ENCODE results near the gene ST7. TPM values are rescaled to one million over a fixed set of nuclear protein-coding genes. Genes with fewer than 3 reads are reported as not detected.

The ST7 gene
- total RNA-seq, 1 donor from 2014 or later, result 107 TPM

DNA sequence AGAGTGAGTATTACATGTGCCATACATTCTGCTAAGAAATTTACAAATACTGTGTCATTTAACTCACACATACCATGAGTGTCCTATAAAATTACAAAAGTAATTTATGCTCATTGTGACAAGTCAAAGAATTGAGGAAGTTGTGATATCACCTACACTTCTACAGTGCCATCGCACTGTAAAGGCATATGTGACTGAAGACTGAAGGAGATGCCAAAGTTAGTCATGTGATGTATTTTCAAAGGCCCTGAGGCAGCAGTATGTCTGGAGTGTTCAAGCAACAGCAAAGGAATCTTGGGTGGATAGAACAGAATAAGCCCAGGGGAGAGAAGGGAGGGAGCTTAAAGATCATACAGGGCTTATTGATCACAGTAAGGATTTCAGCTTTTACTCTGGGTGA is 192.8 kb downstream of the ST7 start:
- DNase-seq, result no peak
- H3K9me3 Mint-ChIP-seq (ENCODE audit: unreplicated experiment), result peaks cover 5% of the 10 kb centered on the region
- peaks cover 37% of the 10 kb centered on the region for H3K4me1 Mint-ChIP-seq (ENCODE audit: low read depth, unreplicated experiment)
- peak overlapping the region; percentile 1 for H3K27ac Mint-ChIP-seq (ENCODE audit: unreplicated experiment)
- TF ChIP-seq, protein P1, sequence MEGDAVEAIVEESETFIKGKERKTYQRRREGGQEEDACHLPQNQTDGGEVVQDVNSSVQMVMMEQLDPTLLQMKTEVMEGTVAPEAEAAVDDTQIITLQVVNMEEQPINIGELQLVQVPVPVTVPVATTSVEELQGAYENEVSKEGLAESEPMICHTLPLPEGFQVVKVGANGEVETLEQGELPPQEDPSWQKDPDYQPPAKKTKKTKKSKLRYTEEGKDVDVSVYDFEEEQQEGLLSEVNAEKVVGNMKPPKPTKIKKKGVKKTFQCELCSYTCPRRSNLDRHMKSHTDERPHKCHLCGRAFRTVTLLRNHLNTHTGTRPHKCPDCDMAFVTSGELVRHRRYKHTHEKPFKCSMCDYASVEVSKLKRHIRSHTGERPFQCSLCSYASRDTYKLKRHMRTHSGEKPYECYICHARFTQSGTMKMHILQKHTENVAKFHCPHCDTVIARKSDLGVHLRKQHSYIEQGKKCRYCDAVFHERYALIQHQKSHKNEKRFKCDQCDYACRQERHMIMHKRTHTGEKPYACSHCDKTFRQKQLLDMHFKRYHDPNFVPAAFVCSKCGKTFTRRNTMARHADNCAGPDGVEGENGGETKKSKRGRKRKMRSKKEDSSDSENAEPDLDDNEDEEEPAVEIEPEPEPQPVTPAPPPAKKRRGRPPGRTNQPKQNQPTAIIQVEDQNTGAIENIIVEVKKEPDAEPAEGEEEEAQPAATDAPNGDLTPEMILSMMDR (IDR thresholded peaks at IDR 0.05; ENCODE audit: partially characterized antibody, unreplicated experiment), result no peak
- H3K36me3 Mint-ChIP-seq (ENCODE audit: unreplicated experiment), result peaks cover 12% of the 10 kb centered on the region
- peaks cover 2% of the 10 kb centered on the region for H3K27me3 Mint-ChIP-seq (ENCODE audit: unreplicated experiment)
- peak overlapping the region; percentile 9 for H3K4me3 Mint-ChIP-seq (ENCODE audit: unreplicated experiment)

DNA sequence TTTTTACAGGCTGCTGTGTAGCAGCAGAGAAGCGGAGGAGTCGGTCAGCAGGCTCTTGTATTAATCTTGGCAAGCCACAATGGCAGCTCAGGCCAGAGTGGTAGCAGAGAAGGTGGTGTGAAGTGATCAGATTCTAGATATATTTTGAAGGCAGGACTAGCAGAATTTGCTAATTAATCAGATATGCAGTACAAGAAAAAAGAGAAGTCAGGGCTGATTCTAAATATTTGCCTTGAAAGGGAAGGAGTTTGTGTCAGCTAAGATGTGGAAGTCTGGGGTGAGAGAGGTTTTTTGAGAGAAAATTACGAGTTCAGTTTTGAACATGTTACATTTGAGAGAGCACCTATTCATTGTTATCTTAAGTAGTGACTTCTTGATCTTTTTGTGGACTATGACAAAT is 193.2 kb downstream of the ST7 start:
- Mint-ChIP-seq H3K9me3 (ENCODE audit: unreplicated experiment) (peaks cover 5% of the 10 kb centered on the region), H3K4me3 (ENCODE audit: unreplicated experiment) (peak overlapping the region; percentile 9), H3K36me3 (ENCODE audit: unreplicated experiment) (peaks cover 12% of the 10 kb centered on the region), H3K27me3 (ENCODE audit: unreplicated experiment) (peaks cover 4% of the 10 kb centered on the region), H3K4me1 (ENCODE audit: low read depth, unreplicated experiment) (peaks cover 37% of the 10 kb centered on the region), H3K27ac (ENCODE audit: unreplicated experiment) (peak overlapping the region; percentile 1)
- no peak for DNase-seq
- TF ChIP-seq, protein P1 (IDR thresholded peaks at IDR 0.05; ENCODE audit: partially characterized antibody, unreplicated experiment), result no peak

DNA sequence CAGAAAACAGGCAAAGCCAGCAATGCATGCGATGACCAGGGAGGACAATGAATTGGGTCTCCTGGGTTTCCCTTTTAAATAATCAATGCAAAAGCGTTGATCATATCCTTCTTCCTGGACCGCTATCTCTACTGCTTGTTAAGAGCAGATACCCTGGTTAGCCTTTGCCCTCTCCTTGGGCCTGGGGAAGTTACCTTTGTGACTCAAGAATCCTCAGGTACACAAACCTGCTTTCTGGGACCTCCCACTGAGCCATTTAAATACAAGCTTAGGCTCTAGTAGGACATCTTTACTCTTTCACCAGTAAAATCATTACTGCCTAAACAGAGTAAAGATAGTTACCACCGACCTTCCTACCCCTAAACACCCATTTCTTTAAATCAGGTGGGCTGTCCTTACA is 195.7 kb downstream of the ST7 start:
- peaks cover 2% of the 10 kb centered on the region for H3K27me3 Mint-ChIP-seq (ENCODE audit: unreplicated experiment)
- peaks cover 5% of the 10 kb centered on the region for H3K9me3 Mint-ChIP-seq (ENCODE audit: unreplicated experiment)
- H3K4me1 Mint-ChIP-seq (ENCODE audit: low read depth, unreplicated experiment), result peaks cover 37% of the 10 kb centered on the region
- no peak for DNase-seq
- no peak overlapping the region for H3K4me3 Mint-ChIP-seq (ENCODE audit: unreplicated experiment)
- peaks cover 6% of the 10 kb centered on the region for H3K36me3 Mint-ChIP-seq (ENCODE audit: unreplicated experiment)
- H3K27ac Mint-ChIP-seq (ENCODE audit: unreplicated experiment), result peak overlapping the region; percentile 90
- TF ChIP-seq, protein P1 (IDR thresholded peaks at IDR 0.05; ENCODE audit: partially characterized antibody, unreplicated experiment), result no peak

DNA sequence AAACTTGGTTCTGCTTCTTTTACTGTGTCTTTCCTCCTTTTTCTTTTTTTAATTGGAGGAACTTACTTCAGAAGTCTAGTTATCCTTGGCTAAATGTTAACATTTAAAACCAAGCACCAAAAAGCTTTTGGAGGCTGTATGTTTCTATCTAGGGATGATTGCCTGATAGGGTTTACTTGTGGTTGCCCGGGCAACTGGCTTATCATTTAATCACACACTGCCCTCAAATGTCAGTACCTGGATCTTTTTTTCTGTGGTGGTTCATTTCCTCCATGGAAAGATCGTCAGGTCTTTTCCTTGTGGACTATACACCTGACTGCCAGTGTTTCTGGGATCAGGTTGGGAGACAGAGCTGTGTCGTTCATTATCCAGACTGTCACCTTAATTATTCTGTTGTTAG is 196.4 kb downstream of the ST7 start:
- Mint-ChIP-seq H3K27ac (ENCODE audit: unreplicated experiment) (no peak overlapping the region), H3K36me3 (ENCODE audit: unreplicated experiment) (peaks cover 6% of the 10 kb centered on the region), H3K9me3 (ENCODE audit: unreplicated experiment) (peaks cover 5% of the 10 kb centered on the region), H3K27me3 (ENCODE audit: unreplicated experiment) (peaks cover 2% of the 10 kb centered on the region), H3K4me1 (ENCODE audit: low read depth, unreplicated experiment) (peaks cover 37% of the 10 kb centered on the region), H3K4me3 (ENCODE audit: unreplicated experiment) (no peak overlapping the region)
- no peak for DNase-seq
- TF ChIP-seq, protein P1 (IDR thresholded peaks at IDR 0.05; ENCODE audit: partially characterized antibody, unreplicated experiment), result no peak

DNA sequence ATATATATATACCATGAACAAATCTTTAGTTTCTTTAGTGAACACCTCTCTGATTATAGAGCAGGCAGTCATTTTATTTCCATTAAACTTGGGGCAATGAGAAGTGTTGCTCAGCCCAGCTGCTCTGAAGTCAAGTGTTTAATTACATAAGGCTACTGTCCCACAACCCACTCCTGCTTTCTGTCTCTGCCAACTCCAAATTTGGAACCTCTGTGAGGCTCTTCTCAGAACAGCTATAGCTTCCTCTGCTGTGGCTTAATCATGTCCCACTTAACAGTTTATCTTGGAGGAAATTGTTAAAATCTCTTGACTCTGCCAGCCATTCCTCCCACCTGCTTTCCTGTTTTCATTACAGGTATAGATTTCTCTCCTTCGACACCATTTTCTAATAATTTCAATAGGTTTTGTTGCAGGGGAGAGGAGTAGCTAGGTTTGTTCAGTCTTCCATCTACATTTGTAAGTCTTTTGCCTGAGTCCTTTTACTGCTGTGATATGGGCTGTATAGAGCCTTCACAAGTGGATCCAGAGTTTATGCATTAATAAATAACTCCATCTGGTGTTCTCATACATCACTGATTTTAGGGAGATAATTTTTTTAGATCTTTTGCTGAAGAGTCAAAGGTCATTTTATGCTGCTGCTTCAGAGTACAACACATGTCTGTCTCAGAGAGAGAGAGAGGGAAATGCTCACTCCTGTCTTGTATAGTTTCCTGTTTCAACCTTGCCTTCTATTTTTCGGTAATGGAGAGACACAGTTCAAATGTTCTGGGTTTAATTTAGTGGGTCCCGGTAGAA is 199.1 kb downstream of the ST7 start:
- H3K4me3 Mint-ChIP-seq (ENCODE audit: unreplicated experiment), result no peak overlapping the region
- H3K9me3 Mint-ChIP-seq (ENCODE audit: unreplicated experiment), result no peaks in the 10 kb centered on the region
- TF ChIP-seq, protein P1 (IDR thresholded peaks at IDR 0.05; ENCODE audit: partially characterized antibody, unreplicated experiment), result no peak
- no peak overlapping the region for H3K27ac Mint-ChIP-seq (ENCODE audit: unreplicated experiment)
- H3K27me3 Mint-ChIP-seq (ENCODE audit: unreplicated experiment), result peaks cover 2% of the 10 kb centered on the region
- H3K4me1 Mint-ChIP-seq (ENCODE audit: low read depth, unreplicated experiment), result peaks cover 18% of the 10 kb centered on the region
- no peak for DNase-seq
- peaks cover 6% of the 10 kb centered on the region for H3K36me3 Mint-ChIP-seq (ENCODE audit: unreplicated experiment)
